GDM1 (cell line): ENCODE results near the gene SLCO2A1.

Source experiments
- DNase-seq: peaks from one replicate; lab custom pipeline; 2025; lab: John Stamatoyannopoulos, UW

Gene SLCO2A1

GRCh38 chr3:134060561-134061385, 31.0 kb upstream of the SLCO2A1 start:
- no peak for DNase-seq

DNA sequence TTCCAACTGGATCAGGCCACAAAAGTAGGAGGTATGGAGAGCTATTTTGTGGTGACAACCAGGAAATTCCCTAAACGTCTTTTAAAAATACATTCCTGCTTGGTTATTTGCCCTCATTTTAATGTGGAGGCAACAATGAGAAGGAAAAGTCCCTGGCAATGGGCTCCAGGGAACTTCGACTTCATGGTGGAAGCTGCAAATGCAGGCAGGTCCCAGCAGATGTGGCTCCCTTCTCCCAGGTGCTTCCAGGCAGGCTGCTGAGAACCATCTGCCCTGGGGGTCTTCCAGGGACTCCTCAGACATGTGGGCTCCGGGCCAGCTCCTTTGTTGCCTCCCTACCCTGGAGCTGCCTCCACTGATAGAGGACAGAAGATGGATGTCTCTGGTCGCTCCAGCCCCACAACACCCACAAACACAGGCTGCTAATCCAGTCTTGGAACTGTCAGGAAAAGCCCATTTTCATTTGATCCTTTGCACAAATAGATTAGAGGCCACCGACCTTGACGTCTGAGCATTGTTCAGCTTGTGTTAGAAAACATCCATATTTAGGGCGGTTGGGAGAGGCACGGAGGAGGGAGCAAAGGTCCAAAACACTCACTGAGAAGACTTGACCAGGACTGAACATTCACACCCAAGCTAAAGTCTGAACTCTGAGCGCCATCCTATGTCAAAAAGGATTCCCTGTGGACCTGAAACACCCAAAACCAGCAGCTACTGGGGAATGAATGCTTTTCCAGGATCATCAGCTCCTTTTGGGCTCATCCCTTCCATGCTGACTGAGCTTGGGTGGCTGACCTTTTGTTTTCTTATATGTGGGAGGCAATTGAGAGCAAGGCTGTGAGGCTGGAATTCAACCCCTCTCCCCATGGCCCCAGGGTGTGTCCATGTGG, 30.2 kb upstream of the SLCO2A1 start:
- no peak for DNase-seq

DNA sequence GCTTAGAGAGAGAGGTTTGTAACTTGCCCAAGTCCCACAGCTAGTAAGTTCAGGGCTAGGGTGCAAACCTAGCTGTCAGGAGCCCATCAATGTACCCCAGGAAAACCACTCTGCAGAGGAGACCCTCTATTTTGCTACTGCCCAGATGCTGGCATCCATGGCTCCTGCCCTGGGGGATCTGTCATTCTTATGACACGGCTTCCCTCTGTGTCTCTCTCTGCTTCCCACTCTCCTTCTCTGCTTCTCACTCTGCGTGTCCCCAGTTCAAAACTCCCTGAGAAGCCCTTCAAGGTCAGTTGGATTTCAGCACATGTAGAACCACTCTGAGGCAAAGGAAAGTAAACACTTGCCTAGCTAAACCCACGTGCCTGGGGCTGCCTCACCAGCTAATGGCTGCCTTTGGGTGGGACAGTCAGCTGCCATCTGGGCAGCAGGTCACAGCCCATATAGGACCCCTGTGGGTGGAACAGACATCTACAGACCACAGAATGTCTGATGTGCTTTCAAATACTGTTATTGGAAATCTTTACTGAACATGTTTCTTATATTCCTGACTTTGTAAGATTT, 29.4 kb upstream of the SLCO2A1 start:
- no peak for DNase-seq

- DNase-seq, result no peak
Observed at GRCh38 chr3:134057654-134058110, 28.0 kb upstream of the SLCO2A1 start.

DNA sequence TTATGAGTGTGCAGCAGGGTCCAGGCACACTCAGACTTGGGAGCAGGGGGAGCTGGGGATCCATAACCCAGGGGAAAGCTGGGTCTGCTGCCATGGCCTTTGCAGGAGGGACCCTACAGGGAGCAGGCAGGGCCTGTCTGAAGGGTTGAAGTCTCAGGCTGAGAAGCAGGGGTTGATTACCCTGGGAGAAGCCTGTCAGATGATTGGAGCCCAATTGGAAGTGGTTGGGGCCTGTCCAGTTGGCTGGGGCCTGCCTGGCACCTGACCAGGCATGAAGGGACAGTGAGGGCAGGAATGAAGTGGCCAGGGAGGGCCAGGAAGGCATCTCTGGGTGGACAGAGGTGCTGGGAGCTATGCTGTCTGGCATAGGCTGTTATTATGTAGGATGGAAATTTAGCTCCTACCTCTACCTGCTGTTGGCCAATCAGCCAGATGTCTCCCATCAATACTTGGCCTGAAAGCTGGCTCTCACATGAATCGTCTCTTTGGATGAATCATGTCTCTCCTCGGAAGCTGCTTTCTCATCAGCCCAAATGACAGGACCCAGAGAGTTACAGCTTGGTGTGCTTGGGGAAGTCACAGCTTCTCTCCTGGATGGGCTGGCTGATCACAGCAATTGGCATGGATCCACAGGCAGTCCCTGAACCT, 27.4 kb upstream of the SLCO2A1 start:
- no peak for DNase-seq

GRCh38 chr3:134056464-134056891, 26.8 kb upstream of the SLCO2A1 start:
- DNase-seq, result no peak

GRCh38 chr3:134055661-134056060, 25.9 kb upstream of the SLCO2A1 start:
- DNase-seq, result no peak

GRCh38 chr3:134054881-134055280, 25.2 kb upstream of the SLCO2A1 start:
- DNase-seq, result no peak

DNA sequence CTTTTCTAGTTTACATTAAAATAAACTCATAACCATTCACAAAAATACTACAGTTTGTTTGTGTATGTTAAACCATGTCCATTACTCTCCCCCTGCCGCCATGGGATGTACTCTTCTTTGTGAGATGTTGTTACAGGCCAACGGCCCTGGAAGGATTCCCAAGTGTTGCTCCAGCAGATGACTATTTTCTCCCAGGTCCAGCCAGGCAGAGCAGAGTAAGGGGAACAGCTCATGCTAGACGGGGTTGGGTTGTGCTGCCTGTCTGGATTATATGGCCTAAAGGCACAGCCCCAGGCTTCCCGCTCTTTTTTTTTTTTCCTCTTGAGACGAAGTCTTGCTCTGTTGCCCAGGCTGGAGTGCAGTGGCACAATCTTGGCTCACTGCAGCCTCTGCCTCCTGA, 24.5 kb upstream of the SLCO2A1 start:
- DNase-seq, result no peak

GRCh38 chr3:134052370-134052769, 22.6 kb upstream of the SLCO2A1 start:
- no peak for DNase-seq

DNA sequence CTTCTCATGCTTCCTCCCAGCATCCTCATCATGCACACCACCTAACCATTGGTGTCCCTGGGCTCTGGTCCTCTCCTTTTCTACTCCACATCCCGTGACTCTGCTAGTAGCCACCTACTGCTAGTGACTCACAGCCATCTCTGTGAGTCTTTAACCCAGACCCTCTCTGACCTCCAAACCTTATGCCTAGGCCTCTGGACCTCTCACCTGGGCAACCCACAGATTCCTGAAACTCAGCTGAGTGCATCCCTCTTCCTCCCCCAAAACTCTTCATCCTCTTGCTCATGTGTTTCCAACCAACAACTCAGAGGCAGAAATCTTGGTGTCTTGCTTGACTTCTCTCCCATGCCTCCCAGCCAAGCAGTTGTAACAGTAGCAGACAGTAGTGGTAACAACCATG, 20.0 kb upstream of the SLCO2A1 start:
- DNase-seq, result no peak

DNA sequence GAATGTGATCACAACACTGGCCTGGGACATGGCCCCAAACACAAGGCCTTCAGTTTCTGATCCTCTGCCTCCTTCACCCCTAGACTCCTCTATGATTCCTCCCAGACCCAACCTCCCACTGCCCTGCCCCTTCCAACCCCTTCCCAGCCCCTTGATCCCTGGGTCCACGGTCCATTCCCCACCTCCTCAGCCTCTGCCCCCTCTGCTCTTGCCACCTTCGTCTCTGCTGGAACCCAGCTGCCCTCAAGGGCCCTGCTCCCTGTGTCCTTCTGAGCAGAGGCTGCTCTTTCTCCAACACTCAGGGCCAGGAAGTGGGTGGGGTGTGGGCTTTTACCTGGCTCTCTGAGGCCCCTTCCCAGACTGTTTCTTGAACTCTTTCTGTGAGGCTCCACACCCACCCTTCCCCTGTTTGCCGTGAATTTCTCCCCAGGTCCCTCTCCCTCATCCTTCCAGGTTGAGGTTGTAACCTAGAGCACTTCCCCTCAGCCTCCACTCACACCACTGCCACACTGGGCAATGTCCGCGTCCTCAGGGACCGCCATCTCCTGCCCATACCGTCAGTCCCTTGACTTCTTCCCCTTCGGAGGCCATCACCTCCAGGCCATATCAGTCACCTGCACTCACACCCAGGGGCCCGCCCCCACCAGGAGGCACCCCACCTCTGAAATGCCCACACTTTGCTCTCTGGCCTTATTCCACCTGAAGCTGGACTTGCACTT, 18.7 kb upstream of the SLCO2A1 start:
- no peak for DNase-seq

DNA sequence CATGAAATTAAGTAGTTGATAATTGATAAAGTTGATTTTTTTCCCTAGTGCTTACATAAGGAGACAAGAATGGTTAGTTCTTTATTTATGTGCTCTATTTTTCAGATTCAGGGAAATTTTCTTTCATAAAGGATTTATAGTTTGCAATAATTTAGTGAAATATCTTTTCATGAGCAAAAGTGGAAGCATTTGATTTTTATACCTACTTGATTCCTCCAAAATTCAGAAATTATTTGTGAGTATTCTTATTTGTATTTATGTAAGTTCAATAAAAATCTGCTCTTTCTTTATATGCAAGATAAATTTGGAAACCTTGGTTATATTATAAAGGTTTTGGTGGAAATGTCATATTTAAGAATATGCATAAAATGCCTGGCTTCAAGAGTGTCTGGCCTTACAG, 14.7 kb upstream of the SLCO2A1 start:
- DNase-seq, result no peak

DNA sequence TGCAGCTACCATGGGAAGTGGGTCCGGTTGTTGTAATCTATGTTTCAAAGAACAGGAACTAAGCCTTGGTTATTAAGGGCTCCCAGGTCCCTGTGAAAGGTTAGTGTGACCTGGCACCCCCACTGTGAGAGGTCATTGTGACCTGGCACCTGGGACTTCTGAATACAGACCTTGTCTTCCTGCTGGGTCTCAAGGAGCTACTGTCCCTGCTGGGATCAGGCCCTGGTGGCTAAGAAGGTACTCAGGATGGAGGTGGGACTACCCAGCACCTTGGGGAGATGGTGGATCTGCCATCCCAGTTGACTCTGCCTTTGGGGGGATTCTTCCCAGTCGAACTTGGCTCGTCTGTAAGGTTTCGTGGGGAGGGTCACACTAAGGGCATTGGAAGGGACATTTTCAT, 10.3 kb upstream of the SLCO2A1 start:
- no peak for DNase-seq

DNA sequence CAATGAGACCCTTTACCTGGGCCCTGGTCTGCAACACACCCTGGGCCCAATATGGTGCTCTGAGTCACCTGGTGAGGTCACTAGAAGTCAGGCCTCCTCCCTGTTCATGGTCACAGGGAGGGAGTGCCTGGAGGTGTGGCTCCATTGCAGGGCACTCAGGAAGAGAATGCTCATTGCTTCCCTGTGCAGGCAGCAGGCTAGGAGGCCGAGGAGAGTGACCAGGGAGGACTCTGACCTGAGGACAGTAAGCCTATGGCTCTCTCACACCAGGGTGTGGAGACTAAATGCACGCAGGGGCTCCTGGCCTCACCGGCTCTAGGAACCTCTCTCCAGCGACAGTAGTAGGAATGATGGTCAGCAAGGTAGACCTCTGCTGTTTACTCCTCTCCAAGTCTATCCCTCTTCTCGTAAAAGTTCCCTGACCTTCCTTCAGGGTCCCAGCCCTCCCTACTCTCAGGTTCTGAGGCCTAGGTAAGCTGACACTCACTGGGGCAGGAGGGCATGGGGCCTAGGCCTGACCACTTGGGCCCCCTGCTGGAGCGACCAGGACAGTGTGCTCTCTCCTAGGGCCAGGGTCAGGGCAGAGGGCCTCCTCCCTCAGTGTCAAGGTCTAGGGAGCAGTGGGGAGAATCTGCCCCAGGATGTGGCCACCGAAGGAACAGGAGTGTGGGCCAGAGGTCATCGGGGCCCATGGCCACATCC, 9.6 kb upstream of the SLCO2A1 start:
- no peak for DNase-seq

- DNase-seq, result no peak
Observed at GRCh38 chr3:134038716-134039115, 9.0 kb upstream of the SLCO2A1 start.

DNA sequence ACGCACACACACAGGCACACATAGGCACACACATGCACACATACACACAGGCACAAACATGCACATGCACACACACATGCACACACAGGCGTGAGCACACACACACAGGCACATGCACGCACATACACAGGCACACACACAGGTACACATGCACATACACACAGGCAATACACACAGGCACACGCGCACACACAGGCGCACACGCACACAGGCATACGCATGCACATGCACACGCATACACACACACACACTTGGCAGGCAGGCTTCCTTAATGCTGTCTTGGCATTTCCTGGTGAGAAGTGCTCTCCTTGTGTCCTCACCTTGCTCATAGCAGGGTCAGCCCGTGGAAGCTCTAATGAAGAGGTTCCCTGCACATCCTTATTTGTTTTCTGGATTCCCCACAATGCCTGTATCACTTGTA, 8.4 kb upstream of the SLCO2A1 start:
- DNase-seq, result no peak

DNA sequence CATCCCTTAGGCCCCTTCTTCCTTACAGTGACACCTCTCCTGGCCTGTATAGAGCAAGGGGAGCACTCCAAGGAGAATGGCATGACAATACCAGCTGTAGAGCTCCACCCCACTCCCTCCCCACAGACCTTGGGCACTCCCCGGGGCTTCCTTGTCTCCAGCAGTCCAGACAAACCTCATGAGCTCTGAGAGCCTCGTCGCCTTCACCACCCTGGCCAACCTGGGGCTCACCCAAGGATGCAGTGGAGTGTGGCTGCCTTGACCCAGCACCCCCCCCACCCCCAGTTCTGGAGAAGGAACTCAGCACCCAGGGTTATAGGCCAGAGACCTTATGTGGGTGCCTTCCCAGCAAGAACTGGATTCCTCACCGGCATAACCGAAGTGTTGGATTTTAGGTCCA, 7.4 kb upstream of the SLCO2A1 start:
- DNase-seq, result no peak

GRCh38 chr3:134036291-134036690, 6.6 kb upstream of the SLCO2A1 start:
- no peak for DNase-seq

DNA sequence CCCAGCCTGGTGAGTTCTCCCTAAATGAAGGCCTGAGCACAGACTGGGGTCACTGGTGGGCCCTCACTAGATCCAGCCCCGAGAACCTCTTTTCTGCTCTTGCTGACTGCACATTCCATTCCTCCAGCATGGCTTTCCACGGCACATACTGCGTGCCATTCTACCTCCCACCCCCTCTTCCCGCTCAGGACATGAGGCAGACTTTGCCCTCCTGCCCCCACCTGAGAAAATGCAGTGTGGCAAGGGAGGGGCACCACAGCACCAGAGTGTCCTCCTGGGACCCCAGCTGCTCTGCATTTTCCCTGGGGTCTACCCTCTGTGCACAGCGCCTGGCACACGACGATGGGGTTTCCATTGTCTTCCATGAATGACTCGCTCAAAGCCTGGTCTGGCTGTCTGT, 6.1 kb upstream of the SLCO2A1 start:
- no peak for DNase-seq
